Stimulated activated CD4-positive, alpha-beta T cell treated with anti-CD3 and anti-CD28 coated beads, Interleukin-15, amount 100 ng/mL, for 1 hour (primary cell): ENCODE data around the gene NFKBIE.
"Not testable (repeated sequence)": the region's sequence is repeated elsewhere in the genome, so short reads cannot be mapped to it uniquely, and the experiment has no call there.

Experiments
- DNase-seq, 2 donors: peaks; one replicate each; pipeline ENCODE4 v3.0.0-alpha.2; 2020; ENCODE audit warnings: low read depth in 1 of 2, low spot score in 1 of 2

The NFKBIE gene

GRCh38 chr6:44265007-44265721 is at the start of gene NFKBIE:
NFKBIE (minus strand) TSS chr6:44265551; CDS start chr6:44265346, 205 bp downstream.
- peak; percentile 93 to 97 for DNase-seq

DNA sequence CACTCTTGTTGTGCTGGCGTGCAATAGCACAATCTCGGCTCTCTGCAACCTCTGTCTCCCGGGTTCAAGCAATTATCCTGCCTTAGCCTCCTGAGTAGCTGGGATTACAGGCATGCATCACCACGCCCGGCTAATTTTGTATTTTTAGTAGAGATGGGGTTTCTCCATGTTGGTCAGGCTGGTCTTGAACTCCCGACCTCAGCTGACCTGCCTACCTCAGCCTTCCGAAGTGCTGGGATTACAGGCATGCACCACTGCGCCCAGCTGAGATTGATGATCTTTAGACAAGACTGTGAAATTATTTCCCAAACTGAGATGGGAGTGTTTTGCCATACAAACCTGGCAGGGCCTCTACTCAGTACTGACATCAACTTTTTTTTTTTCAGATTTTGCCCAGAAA is 49.3 kb upstream of the NFKBIE start:
- DNase-seq = not testable (repeated sequence)

DNA sequence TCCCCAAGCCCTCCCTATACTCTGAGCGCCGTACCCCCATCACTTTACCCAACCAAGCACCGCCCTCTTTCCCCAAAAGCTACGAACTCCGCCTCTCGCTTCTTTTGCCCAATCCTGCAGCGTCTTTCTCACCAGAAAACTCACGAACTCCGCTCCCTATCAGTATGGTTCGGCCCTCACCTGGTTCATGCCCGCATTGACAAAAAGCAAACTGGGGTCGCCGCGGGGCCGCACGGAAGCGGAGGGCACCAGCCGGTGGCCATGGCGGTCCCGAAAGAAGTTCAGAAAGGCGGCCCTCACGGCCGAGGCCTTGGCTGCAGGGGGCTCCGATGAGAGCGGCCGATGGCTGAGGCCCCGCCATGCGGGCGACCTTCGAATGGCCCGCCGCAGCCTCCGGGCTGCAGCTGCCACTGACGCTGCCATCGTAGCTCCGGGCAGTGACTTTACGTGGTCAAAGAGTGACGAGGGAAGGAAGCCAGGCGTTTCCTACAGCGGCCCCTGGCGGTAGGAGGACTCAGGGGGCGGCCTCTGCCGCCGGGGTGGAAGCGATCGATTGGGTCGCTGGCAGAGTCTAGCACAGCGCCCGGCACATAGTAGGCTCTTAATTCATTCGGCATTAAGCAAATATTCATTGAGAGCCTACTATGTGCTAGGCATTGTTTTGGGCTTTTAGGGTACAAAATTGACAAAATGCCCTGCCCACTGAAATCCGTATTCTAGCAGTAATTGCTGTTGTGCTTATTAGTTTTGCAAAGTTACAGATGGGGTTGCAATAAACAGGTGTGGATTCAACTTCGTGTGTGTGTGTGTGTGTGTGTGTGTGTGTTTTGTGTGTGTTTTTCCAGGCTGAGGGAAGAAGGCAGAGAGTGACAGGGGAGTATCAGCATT is 47.8 kb upstream of the NFKBIE start, which contains the start of gene AARS2:
AARS2 (minus strand) TSS at position 447 of the 888 bp plus-strand sequence; CDS start at position 423, 24 bp downstream.
- DNase-seq = peak; percentile 87 to 93

- DNase-seq = no peak
These were observed 46.4 kb upstream of the NFKBIE start for GRCh38 chr6:44311767-44312166.

- no peak for DNase-seq
These were observed 46.0 kb upstream of the NFKBIE start for GRCh38 chr6:44311304-44311703.

GRCh38 chr6:44310241-44310640 is 44.9 kb upstream of the NFKBIE start:
- DNase-seq = no peak

GRCh38 chr6:44309631-44310030 is 44.3 kb upstream of the NFKBIE start:
- DNase-seq = no peak

DNA sequence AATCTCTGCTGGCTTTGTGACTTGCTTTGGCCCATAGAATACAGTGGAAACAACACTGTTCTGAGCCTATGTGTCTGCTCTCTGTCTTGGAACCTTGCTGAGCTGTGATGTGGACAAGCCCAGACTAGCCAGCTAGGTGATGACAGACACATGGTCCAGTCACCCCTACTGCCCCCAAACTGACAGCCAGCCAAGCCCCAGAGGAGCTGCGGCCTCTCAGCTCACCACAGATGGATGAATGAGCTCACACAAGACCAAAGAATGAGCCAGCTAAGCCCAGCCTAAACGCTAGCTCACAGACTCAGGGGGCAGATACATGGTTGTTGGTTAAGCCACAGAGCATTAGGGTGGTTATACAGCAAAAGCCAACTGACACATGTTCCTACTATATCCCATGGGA is 43.7 kb upstream of the NFKBIE start:
- DNase-seq = no peak

- DNase-seq = no peak
These were observed 41.9 kb upstream of the NFKBIE start for GRCh38 chr6:44307217-44307616.

GRCh38 chr6:44306710-44307109 is 41.4 kb upstream of the NFKBIE start:
- DNase-seq = no peak

GRCh38 chr6:44305200-44305725 is 39.9 kb upstream of the NFKBIE start:
- no peak for DNase-seq

DNA sequence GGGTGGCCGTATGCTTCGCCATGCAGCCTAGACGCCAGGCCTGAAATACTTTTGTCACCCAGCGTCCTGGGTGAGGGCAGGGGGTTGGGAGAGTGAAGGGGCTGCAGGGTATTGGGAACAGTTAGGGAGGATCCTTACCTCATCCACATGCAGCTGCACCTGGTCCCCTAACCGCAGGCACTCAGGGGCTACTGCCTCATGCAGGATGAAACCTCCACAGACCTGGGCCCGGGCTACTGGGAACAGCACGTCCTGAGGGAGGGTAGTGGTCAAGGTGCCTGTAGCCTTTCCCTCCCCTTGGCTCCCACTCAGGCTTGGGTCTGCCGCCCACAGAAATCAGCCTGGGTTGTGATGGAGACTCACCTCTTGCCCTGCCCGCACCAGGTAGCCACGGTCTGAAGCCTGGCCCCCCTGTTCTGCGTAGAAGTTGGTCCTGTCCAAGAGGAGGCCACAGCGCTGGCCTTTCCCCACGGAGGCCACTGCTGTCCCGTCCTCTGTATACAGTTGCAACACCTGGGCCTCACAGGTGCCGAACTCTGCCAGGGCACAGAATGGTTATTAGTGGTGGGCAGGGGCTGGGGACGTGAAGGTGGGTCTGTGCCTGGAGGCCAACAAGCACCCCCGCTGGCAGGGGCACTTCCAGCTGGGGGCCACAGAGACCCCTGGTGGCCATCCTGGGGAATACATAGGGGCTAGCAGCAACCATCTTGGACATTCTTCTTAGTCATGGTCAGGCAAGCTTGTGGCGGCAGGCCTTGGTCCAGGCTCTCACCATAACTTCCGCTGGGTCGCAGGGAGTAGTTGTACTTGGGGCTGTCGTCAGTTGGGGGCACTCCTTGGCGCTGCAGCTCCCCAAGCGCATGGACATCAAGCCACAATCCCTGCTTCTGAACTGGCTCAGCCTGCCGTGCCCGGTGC is 39.2 kb upstream of the NFKBIE start:
- no peak for DNase-seq

- DNase-seq = no peak
These were observed 38.5 kb upstream of the NFKBIE start for GRCh38 chr6:44303842-44304241.

- no peak for DNase-seq
These were observed 37.5 kb upstream of the NFKBIE start for GRCh38 chr6:44302856-44303255.

GRCh38 chr6:44301782-44302564 is 36.6 kb upstream of the NFKBIE start:
- DNase-seq = no peak

DNA sequence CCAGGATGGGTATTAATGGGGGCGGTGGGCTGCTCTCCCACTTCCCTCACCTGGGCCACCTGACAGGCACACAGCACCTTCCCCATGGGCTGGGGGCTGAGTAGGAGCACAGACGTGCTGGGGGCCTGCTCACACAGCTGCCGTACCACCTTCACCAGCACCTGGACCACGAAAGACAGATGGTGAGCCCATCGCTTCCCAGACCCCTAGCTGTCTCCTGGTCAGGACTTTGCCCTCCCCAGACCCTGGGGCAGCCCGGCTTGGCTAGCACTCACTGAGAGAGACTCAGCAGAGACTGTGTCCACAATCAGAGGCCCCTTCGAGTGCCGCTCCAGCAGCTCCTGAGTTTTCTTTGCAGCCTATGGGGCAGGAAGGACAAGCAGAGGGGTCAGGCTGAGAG is 35.8 kb upstream of the NFKBIE start:
- no peak for DNase-seq

- DNase-seq = no peak
These were observed 35.0 kb upstream of the NFKBIE start for GRCh38 chr6:44300292-44300823.

- DNase-seq = no peak
These were observed 33.5 kb upstream of the NFKBIE start for GRCh38 chr6:44298864-44299263.

- no peak for DNase-seq
These were observed 32.9 kb upstream of the NFKBIE start for GRCh38 chr6:44298055-44298803.
